Activated T-helper 9 cell treated with anti-CD3 and anti-CD28 coated beads, Interleukin-2, amount 50 U/mL, for 16 hours (primary cell): ENCODE data around the gene DRC3.
"Not testable (repeated sequence)": the region's sequence is repeated elsewhere in the genome, so short reads cannot be mapped to it uniquely, and the experiment has no call there.

Experiments
- DNase-seq: peaks from one replicate; pipeline ENCODE4 v3.0.0-alpha.2; 2020; ENCODE audit warnings: low read depth

Gene DRC3

DNA sequence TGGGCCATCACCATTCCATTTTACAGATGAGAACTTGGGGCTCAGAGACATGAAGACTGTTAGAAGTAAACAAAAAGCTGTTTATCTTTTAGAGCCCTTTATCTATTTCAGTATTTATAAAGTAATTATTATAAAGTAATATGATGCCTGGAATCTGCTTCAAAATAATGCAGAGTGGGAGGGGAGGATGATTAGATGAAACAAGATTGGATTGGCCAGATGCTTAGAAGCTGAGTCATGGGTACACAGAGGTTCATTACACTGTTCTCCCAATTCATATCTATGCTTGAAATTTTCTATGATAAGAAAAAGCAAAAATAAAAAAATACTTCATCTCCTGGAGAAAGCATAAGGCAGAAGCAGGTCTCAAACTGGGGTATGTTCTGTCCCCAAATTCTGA lies 29.8 kb upstream of the DRC3 start:
- no peak for DNase-seq

DNA sequence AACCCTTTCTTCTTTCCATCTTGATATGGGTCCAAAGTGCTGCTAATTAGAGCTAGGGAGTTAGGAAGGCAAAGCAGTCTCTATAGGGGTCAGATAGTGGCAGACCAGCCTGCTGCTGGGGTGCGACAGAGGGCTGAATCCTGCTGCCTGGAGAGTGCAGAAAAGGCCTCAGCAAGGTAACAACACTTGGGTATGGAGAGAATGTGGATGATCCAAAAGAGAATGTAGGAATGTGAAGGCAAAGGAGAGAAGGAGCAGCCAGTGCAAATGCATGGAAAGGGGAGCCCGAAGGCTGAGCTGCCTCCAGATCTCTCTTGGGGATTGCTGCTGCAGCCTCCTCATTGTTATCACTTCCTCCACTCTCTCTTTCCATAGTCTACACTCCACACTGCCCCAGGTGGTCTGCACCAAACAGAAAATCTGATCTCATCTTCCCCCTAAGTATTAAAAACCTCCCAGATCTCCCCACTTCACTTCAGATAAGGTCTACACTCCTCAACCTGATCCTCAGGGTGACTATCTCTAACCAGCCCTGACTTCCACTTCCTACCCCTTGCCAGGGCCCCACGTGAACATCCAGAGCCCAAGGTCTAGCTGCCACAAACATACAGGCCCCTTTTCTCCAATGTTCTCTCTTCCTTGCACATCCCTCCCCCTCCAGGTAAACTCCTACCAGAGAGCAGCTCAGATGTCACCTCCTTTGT lies 29.2 kb upstream of the DRC3 start:
- DNase-seq: no peak

DNA sequence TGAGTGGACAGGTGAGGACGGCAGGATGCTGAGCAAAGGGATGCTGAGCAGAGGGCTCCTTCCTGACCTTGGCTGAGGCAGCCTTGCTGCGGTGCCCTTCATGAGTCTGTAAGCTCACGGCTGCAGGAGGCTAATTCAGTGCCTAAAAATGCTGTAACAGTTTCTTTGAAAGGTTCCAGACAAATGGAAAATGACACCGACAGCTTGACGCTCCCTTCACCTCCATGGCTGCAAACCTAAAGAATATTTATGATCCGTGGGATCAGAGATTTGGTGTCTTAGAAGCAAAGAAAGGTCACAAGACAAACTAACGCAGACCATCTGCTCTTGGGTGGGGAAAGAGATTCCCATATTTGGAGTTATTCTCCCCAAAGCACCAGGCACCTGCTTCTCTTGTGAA lies 28.4 kb upstream of the DRC3 start:
- no peak for DNase-seq

DNA sequence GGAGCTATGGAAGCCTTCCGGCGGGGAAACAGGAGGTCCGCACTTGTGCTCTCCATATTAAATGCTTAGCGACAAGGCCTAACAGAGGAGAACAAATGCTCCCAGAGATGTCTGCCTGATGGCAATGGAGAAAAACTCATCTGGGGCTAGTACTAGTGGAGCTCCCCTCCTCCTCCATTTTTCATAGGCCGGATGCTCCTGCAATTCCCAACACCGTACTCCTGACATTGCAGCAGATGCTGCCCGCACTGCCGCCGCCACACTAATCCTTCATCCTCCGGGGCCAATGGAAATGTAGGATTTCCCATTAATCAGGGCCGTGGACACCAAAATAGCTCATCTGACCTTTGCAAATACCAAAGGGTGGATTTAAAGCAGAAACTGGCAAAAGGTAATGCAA lies 27.9 kb upstream of the DRC3 start:
- DNase-seq: no peak

DNA sequence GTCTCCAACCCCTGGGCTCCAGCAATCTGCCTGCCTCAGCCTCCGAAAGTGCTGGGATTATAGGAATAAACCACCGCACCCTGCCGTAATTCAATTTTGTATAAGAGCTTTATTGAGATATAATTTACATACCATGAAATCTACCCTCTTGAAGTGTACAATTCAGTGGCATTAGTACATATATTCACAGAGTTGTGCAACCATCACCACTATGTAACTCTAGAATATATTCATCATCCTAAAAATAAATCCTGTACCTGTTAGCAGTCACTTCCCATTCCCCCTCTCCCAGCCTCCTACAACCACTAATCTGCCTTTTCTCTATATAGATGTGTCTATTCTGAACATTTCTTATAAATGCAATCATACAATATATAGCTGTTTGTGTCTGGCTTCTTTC lies 26.6 kb upstream of the DRC3 start:
- DNase-seq: no peak

DNA sequence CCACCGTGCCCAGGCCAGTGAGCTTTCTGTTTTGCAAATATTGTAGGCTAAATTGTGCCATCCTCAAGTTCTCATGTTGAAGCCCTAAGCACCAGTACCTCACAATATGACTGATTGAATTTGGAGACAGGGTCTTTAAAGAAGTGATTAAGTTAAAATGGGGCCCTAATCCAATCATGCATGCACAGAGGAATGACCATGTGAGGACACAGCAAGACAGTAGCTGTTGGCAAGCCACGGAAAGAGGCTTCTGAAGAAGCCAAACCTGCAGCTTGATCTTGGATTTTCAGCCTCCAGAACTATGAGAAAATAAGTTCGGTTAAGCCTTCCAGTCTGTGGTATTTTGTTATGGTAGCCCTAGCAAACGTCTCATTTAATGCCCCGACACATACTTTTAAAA lies 25.4 kb upstream of the DRC3 start:
- no peak for DNase-seq

DNA sequence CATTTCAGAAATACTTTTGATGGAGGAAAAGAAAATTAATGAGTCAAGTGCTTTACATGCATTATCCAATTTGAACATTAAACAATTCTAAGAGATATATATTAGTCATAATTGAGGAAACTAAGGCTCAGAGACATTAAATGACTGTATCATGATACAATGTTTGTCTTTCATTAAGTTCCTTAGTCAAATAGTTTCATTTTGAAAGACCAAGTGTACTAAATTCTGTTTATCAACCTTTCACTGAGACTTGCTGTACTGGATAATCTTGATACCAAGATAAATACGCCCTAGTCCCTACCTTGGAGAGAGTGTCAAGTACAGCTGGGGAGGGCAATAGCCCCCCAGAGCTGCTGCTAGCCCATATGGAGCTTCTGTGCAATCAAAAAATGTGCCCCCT lies 24.7 kb upstream of the DRC3 start:
- DNase-seq: no peak

DNA sequence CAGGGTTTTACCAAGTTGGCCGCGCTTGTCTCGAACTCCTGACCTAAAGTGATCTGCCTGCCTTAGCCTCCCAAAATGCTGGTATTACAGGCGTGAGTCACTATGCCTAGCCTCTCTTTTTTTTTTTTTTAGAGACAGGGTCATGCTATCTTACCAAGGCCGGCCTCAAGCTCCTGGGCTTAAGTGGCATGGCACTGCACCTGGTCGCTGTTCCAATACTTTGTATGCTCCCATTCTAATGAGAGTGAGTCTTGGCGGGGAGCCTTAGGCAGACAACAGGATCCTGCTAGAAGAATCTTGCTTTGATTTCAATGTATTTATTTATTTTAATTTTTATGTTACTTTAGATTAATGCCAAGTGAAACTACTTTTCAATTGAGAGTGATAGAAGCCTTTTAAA lies 22.3 kb upstream of the DRC3 start:
- no peak for DNase-seq

DNA sequence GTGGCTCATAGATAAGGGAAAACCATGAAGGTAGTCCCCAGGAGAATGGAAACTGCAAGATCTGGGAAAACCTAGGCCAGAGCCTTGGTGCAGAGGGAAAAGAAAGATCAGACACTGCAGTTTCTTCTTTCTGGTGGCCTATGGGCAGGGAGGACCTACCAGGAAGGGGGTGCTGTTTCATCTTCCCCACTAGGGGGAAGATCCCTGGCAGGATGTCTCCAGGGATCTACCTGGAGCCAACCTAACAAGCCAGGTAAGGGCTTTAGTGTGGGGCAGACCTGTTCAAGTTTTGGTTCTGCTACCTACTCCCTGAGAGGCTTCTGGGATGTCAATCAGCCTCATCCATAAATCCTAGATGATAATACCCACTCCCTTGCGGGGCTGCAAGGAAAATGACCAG lies 21.9 kb upstream of the DRC3 start:
- no peak for DNase-seq

DNA sequence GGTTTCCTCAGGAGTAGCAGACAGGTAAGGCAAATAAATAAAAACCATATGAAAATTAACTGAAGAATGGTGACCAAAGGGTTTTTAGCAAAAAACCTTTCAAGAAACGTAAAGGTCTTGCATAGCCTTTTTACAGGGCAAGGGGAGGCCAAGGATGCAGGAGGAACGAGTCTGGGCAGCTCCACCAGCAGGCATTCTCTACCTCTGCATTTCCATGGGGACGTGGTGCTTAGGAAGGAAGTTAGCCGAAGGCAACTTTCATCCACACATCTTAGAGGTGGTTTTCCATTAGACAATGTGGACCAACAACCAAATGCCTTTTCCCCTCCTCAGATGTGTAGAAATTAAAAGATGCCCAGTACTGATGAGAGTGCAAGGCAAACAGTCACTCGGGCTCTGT lies 21.1 kb upstream of the DRC3 start:
- DNase-seq: no peak

DNA sequence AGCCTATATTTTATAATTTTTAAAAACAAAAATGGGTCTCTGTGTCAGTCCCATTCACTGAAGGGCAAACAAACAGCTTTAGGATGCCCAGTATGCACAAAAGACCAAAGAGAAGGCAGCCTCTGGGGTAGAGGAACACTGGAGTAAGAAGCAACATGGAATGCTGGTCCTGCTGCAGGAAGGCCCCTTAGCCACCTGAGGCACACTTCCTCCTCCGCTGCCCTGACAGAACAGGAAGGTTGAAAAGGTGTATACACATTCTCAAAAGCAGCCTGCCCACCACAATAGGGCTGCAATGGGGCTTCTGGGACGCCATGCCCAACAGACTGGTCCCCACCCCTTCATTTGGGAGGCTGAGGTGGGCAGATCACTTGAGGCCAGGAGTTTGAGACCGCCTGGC lies 20.0 kb upstream of the DRC3 start:
- no peak for DNase-seq

DNA sequence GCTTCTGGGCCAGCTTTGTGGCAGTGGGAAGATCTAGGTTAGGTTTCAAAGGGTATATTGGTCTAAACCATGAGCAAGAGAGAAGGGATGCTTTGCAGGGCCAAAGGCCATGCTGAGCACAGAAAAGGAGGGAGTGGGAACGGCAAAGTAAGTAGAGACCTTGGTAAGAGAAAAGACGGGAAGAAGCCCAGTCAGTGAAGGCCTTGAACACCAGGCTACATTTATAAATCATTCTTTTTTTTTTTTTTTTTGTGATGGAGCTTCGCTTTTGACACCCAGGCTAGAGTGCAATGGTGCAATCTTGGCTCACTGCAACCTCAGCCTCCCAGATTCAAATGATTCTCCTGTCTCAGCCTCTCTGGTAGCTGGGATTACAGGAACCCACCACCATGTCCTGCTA lies 18.6 kb upstream of the DRC3 start:
- DNase-seq: no peak

DNA sequence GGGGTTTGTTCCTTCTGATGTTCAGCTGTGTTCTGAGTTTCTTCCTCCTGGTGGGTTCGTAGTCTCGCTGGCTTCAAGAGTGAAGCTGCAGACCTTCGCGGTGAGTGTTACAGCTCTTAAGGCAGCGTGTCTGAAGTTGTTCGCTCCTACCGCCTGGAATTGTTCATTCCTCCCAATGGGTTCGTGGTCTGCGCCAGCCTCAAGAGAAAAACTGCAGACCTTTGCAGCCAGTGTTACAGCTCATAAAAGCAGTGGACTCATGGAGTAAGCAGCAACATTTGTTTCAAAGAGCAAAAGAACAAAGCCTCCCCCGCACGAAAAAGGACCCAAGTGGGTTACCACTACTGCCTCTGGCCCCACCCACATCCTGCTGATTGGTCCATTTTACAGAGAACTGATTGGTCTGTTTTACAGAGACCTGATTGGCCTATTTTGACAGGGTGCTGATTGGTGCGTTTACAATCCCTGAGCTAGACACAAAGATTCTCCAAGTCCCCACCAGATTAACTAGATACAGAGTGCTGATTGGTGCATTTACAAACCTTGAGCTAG lies 16.8 kb upstream of the DRC3 start:
- not testable (repeated sequence) for DNase-seq

DNA sequence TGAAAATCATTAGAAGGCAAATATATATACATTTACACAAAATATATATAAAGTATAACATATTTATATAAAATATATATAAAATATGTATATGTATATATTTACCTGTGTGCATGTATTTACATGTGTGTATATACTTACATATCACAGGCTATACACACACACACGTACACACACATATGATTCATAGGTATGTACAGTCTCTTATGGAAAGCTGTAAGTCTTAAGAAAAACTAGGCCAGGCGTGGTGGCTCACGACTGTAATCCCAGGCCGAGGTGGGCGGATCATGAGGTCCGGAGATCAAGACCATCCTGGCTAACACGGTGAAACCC lies 15.1 kb upstream of the DRC3 start:
- no peak for DNase-seq

DNA sequence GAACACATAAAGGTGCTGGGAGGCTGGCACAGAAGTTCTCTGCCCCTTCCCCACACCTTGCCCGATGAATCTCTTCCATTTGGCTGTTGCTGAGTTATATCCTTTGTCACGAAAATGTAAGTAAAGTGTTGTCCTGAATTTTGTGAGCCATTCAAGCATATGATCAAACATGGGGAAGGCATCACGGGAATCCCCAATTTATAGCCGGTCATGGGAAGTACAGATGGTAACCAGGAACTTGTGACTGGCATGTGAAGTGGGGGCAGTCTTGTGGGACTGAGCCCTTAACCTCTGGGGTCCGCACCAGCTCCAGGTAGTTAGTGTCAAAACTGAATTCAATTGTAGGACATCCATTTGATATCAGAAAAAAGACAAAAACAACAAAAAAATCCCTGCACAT lies 13.7 kb upstream of the DRC3 start:
- no peak for DNase-seq

DNA sequence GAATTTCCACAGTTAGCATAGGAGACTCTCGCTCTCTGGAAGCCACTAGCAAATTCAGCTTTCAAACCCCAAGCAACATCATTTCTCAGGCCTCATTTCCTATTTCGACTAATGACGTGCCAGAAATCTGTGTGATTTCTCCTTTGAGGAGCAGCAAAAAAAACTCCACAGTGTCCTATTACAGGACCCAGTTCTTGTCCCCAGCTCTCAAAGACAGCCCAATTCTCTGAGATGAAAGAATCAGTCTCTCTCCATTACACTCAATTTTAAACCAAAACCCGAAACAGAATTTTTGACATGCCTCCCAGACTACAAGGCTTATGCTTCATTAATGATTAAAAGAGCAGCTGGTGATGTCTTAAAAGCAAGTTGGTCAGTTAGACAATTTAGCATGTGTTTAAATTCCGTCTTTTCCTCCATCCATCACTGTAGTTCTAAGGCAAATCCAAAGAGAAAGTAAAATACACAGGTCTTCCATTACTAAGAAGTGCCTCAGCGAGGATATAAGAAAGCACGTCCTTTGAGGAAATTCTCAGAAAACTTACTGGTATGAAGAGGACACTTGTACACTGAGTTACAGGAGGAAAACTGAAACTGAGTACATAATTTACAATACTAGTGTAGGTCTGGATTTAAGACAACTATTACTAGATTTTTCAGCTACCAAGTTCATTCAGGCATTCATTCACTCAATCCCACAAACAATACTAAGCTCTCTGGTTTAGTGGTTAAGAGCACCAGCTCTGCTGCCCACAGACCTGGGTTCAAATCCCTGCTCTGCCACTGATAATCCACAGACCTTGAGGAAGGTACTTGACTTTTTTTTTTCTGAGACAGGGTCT lies 12.9 kb upstream of the DRC3 start:
- no peak for DNase-seq

DNA sequence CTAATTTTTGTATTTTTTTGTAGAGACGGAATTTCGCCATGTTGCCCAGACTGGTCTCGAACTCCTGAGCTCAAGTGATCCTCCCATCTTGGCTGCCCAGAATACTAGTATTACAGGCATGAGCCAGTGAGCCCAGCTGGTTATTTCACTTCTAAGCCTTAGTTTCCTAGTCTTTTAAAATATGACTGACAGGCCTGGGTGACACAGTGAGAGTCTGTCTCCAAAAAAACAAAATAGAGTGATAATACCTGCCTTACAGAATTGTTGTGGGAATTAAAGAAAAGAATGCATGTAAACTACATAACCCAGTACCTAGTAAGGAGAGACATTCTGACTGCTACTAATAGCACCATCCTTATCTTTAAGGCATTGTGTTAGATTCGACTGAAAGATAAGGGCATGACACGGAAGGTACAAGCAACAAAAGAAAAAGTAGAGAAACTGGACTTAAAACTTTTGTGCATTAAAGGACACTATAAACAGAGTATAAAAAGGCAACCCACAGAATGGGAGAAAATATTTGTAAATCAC lies 12.1 kb upstream of the DRC3 start:
- DNase-seq: no peak

DNA sequence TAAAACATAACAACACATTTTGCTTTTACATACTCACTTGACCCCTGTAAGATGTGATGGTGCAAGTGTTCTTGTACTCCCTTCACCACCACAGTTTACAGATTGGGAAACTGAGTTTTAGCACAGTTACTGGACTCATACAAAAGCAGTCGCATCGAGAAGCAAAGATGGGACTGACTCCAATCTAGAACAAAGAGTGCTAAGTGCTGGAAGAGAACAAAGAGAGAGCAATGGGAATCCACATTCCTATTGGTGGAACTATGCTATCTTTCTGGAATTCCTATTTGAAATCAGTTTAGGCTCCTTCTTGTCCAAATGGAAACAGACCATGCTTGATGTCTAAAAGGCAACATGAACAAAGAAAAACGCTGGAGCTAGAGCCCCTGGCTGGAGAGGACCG lies 9.6 kb upstream of the DRC3 start:
- DNase-seq: no peak

DNA sequence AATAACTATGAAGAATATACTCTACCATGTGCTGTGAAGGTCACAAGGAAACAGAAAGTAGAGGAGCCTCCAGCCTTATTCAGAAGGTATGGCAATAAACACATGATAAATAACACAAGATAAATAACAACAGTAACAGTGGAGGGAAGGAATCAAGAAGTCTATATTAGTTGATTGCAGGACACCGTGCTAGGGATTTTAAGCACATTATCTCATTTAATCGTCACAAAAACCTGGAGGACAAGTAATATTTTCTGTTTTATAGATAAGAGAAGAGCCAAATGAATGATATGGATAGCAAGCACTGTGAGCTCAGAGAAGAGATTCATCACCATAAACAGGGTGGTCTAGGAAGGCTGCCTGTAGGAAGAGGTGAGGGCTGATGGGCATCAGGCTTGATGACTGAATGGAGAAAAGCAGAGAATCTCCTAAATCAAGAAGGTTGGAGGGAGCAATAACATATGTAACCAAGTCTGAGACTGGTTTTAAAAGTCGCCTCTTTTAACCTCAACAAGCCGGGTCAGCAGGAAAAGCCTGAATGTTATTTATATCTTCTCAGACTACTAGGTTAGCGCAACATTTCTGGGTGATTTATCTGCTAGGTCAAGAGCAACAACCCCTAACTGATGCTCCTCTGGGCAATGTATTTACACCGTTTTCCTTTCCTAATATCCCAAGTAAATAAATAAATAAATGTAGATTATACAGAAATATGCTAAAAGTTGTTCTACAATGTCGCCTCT lies 8.8 kb upstream of the DRC3 start:
- DNase-seq: no peak

DNA sequence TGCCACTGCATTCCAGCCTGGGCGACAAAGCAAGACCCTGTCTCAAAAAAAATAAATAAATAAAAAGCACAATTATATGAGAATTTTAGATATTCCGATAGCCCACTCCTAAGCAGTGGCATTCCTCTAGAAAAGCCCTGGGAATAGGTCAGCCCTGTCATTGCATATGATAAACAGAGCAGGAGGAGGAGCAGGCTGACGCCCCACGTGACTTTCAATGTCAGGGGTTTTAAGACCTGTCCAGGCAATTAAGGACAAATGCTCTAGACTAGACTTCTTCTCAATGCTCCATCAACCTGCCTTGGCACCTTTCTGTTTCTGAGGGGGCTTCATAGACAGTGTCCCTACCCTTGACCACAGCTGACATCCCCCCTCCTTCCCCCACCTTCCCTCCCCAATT lies 8.0 kb upstream of the DRC3 start:
- DNase-seq: no peak

DNA sequence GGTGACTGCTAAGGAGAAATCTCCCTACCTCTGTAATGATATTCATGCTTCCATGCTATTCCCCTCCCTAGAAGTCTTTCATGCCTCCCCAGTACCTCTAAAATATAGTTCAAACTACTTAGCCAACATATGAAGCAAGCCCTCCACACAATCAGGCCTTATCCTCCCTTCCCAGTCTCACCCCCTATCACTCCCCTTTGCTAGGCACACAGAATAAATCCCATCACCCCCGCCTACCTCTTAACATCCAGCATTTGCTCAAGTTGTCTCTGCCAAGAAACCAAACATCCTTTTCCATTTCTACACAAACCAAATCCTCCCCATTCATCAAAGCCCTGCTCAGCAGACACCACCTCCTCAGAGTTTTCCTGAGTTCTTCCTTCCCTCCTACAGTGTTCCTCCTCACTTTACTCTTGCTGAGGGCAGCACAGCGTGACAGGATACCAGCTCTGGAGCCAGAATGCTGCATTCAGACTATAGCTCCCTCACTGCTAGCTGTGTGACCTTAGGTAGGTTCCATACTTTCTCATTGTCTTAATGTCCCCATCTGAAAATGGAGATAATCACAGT lies 7.4 kb upstream of the DRC3 start:
- no peak for DNase-seq

DNA sequence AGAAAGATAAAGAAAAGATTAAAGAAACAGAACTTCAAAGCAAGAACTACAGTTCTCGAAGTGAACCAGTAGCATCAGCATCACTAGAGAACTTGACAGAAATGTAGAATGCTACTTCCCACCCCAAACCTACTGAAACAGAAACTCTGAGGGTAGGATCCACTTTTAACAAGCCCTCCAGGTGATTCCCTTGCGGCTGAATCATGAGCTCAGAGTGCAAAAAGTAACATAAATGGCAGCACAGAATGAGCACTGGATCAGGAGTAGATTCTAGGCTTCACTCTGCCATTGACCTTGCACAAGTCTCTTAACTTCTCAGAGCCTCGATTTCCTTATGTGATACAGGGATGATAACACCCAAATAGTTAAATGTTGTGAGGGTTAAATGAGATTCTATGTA lies 6.3 kb upstream of the DRC3 start:
- DNase-seq: no peak
